GM18873 (cell line): ENCODE results near the gene GMFB.
"Not testable (repeated sequence)": the region's sequence is repeated elsewhere in the genome, so short reads cannot be mapped to it uniquely, and the experiment has no call there.

ENCODE experiments used
- ATAC-seq: cut with Tn5 transposase; IDR thresholded peaks from one replicate; pipeline ENCODE4 v1.9.1; 2021; ENCODE audit warnings: mild to moderate bottlenecking, moderate library complexity, moderate number of reproducible peaks; ENCODE audit not compliant: unreplicated experiment, low FRiP score

Gene GMFB

DNA sequence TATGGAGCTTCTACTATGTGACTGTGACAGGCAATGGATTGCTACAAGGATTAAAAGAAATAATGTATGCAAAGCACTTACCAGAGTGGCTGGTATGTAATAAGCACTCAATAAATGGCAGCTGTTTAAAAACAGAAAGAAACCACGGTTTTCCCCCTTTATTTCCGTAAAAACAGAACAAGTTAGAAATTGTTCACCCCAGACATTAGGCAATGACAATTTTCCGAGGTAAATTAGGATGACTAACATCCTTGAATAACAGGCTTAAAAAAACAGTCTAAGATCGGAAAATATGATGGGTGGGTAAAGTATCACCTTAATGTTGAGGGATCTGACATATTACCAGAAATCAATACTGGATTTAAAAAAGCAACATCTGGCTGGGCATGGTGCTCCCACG lies 26.7 kb downstream of the GMFB start:
- ATAC-seq = no peak

DNA sequence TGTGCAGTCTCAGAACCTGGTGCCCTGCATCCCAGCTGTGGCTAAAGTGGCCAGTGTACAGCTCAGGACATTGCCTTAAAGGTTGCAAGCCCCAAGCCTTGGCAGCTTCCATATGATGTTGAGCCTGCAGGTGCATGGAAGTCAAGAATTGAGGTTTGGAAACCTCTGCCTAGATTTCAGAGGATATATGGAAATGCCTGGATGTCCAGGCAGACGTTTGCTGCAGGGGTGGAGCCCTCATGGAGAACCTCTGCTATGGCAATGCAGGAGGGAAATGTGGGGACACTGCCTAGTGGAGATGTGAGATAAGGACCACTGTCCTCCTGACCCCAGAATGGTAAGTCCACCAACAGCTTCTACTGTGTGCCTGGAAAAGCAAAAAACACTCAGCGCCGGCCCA lies 29.7 kb downstream of the GMFB start:
- no peak for ATAC-seq

DNA sequence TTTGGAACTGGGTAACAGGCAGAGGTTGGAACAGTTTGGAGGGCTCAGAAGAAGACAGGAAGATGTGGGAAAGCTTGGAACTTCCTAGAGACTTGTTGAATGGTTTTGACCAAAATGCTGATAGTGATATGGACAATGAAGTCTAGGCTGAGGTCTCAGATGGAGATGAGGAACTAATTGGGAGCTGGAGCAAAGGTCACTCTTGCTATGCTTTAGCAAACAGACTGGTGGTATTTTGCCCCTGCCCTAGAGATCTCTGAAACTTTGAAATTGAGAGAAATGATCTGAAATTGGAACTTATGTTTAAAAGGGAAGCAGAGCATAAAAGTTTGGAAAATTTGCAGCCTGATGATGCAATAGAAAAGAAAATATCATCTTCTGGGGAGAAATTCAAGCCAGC lies 30.2 kb downstream of the GMFB start:
- ATAC-seq = not testable (repeated sequence)

DNA sequence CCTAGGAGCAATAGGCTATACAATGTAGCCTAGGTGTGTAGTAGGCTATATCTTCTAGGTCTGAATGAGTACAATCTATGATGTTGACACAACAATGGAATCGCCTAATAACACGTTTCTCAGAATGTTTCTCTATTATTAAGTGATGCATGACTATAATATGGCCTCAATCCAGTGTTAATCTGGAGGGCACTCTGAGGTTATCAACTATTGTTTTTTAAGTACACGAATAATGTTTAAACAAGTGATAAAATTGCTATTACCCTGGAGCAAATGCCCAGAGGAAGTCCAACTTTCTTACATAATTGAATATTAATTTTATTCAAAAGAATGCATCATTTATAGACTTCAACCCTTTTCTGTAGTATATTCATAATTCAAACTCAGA lies 31.2 kb downstream of the GMFB start:
- no peak for ATAC-seq

DNA sequence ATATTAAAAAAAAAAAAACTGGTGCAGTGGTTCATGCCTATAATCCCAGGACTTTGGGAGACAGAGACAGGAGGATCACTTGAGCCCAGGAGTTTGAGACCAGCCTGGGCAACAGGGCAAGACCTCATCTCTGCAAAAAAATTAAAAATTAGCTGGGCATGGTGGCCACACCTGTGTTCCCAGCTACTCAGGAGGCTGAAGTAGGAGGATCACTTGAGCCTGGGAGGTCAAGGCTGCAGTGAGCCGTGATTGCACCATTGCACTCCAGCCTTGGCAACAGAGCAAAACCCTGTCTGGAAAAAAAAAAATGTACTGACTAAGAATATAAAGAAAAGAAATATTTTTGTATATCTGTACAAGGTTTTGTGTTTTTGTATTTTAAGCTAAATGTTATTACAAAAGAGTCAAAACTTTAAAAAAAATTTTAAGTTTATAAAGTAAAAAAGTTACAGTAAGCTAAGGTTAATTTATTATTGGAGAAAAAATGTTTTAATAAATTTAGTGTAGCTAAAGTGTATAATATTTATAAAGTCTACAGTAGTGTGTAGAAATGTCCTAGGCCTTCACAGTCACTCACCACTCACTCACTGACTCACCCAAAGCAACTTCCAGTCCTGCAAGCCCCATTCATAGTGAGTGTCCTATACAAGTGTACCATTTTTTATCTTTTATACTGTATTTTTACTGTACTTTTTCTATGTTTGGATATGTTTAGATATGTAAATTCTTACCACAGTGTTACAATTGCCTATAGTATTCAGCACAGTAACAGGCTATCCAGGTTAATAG lies 31.8 kb downstream of the GMFB start:
- not testable (repeated sequence) for ATAC-seq

DNA sequence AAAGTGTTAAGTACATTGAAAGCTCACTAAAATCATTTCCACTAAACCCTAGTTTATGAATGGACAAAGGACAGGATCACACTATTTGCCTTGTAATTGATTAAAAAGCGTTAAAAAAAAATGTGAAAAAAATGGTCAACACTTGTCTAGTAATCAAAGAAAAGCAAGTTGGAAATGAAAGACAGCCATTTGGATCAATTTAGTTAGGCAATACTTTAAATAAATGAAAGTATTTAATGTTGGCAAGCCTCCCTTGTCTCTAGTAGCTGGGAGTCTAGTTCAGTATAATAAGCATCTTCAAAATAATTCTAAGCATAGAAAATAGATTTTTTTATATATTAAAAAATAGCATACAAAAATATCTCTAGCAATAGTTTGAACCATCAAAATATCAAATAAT lies 33.4 kb downstream of the GMFB start:
- no peak for ATAC-seq

DNA sequence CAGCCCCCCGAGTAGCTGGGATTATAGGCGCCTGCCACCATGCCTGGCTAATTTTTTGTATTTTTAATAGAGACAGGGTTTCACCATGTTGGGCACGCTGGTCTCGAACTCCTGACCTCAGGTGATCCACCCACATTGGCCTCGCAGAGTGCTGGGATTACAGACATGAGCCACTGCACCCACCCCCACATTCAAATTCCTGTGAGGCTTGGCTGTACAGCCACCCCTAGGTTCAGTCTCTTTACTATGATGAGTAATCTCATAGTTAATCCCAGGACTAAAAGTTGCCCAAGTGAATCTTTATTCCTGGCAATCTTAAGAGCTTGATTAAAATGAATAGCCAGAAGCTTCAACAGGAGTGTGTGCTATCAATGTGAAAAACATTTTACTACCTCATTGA lies 34.8 kb downstream of the GMFB start:
- ATAC-seq = not testable (repeated sequence)

DNA sequence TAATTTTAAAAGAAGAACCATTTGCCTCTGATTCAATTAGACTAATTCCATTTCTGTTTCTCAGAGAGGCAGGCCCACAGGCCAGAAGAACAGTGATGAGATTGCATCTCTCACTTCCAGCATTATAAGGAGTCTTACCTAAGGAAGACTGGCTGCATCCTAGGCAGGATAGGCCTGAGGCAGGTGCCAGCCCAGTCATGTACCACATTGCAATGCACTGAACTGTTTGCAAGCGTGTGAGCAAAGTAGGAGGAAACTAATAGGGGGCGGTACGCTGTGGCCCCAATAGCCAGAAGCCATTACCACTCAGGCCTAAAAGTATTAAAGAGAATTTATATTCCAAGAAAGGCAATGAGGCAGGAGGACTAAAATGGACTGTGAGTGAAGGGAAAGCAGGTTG lies 35.5 kb downstream of the GMFB start:
- no peak for ATAC-seq

DNA sequence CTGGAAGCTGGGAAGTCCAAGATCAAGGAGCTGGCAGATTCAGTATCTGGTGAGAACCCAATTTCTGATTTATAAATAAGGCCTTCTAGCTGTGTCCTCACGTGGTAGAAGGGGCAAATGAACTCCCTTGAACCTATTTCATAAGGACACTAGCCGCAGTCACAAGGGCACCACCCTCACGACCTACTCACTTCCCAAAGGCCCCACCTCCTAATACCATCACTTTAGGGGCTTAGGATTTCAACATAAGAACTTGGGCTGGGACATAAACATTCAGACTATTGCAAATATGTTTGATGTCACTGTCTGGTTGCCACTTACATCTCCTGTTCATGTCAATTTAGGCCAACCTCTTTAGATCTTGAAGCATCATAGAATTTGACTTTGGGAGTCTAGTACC lies 36.8 kb downstream of the GMFB start:
- ATAC-seq = no peak

DNA sequence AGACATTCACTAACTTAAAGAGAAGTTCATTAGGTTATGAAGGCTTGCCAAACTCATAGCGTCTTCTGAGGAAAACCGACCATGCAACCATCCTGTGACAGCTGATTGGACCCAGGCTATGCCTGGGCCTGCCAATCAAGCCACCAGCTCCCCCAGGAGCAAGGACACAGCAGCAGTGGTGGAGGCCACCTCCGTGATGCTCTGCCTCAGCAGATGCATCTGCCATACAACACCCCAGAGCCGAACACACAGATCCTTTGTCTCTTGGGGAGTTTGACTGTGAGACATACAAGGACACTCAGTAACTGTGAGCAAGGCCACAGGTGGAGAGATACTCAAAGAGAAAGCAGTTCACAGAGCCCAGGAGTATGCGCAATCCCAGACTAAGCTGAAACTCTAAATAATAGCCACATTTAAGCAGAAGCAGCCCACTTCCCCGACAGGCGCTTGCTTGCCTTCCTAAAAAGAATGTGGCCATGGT lies 37.6 kb downstream of the GMFB start:
- ATAC-seq = no peak

DNA sequence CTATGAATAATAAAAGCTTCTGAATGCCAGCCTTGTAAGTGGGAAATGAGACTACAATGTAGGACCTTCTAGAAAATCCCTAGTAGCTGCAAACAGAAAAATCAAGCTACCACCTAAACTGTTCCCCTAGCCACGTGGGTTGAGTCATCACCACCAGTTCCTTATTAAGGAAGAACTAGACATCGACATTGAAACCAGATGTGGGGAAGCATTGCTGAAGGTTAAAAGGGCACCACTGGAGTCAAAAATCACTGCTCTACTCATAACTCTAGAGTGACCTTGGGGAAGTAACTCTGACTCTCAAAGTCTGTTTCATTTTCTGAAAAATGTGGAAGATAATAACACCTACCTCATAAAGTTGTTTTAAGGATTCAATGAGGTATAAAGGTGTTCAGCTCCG lies 38.2 kb downstream of the GMFB start:
- ATAC-seq = peak; percentile 89

DNA sequence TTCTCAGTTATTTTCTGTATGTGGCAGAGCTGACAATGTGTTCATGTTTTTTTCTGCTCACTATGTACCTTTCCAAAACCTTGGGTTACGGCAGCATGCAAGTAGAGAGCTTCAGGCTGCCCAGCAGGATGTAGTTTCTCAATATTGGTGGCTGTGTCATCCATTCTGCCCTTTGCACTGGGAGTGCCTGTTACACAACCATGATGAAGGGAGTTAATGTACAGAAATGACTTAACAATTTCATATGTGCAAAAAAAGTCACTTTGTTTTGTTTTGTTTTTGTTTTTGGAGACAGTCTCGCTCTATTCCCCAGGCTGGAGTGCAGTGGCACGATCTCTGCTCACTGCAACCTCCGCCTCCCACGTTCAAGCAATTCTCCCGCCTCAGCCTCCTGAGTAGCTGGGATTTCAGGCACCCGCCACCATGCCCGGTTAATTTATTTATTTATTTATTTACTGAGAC lies 41.5 kb downstream of the GMFB start:
- no peak for ATAC-seq

DNA sequence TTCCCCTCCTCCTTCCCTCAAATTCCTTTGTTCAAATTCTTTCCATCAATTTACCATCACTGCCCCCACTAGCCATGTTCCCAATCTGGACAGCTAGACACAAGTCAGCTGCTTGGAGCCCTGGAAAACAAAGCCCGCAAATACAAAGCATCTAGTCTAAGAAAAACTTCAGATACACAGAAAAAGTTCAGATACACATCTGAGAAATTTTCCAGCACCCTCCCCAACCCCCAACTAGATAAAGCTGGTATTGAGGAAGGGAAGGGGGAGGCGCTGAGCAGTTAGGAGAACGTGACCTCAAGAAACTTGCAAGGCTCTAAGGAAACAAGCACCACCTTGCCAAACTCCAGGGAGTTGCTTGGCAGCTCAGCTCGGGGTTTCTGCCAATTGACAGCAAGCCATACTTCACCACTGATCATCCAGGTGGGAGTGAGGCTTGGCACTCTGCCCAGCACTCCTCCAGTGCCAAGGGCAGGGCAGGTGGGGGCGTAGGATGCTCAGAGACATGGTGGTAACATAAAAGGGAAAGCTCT lies 42.6 kb downstream of the GMFB start:
- no peak for ATAC-seq

DNA sequence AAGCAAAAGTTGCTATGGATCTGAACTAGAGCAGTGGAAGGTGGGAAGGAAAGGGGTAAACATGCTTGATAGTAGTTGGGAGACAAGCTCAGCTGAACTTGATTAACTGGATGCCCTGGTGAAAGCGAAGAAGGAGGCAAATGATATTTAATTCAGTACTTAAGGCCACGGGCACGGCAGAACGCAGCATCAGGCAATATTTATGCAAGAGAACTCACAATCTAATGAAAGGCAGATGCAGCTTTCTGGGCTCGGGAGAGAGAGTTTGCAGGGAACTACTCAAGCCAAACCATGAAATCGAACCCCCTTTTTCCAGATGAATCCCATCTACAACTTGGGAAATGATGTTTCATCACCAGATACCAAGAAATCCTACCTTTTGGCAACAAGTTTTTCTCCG lies 44.1 kb downstream of the GMFB start:
- no peak for ATAC-seq

DNA sequence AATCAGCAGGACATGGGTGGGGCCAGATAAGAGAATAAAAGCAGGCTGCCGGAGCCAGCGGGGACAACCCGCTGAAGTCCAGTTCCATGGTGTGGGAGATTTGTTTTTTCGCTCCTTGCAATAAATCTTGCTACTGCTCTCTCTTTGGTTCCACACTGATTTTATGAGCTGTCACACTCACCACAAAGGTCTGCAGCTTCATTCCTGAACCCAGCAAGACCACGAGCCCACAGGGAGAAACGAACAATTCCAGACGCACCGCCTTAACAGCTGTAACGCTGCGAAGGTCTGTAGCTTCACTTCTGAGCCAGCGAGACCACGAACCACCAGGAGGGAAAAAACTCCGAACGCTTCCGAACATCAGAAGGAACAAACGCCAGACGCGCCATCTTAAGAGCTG lies 44.8 kb downstream of the GMFB start:
- ATAC-seq = no peak

DNA sequence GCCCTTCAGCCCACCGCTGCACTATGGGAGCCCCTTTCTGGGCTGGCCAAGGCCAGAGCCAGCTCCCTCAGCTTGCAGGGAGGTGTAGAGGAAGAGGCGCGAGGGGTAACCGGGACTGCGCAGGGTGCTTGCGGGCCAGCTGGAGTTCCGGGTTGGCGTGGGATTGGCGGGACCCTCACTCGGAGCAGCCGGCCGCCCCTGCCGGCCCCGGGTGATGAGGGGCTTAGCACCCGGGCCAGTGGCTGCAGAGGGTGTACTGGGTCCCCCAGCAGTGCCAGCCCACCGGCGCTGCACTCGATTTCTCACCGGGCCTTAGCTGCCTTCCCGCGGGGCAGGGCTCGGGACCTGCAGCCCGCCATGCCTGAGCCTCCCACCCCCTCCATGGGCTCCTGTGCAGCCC lies 45.8 kb downstream of the GMFB start:
- ATAC-seq = not testable (repeated sequence)

DNA sequence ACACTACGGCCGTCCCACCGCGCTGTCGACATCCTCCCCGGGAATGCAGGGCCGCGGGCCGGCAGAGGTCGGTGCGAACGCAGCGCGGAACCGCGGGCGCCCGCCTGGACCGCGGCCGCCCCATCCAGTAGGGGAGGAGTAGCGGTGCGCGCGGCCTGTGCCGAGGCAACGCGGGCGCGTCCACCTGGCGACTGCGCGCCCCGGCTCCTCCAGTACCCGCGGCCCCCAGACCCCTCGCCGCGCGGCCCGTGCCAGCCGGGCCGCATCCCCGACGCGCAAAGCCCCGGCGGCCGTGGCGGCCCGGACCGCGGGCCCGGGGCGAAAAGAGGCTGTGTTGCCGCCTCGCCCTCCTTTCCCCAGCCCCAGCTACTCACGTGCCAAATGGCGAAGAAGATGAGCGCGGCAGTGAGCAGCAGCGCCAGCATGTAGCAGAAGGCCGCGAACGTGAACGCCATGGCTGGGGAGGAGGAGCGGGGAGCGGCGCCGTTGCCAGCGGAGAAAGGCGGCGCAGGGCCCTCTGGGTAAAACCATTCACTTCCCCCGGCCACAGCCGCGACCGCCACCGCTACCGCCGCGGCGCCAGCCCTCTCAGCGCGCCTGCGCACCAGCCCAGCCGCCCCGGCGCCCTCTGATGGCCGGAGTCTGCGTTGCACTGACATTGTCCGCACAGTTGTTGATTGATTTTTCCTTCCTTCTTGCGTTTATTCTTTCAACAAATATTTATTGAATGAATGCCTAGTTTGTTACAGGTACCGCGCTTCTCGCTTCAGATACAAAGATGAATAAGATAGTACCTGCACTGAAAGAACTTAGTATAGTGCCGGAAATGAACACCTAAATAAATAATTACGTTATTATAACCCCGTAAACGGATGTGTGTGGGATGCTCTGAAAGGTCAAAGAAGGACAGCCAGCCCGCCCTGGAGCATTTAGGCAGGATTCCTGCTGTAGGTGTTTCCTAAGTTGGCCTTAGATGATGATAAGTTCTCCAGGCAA lies 47.6 kb downstream of the GMFB start, which contains the start of gene CNIH1:
Gene CNIH1, minus strand, starts transcription at position 502 of the 996 bp plus-strand sequence. Its CDS starts 47 bp downstream, at position 455.
- ATAC-seq = peak; percentile 83

DNA sequence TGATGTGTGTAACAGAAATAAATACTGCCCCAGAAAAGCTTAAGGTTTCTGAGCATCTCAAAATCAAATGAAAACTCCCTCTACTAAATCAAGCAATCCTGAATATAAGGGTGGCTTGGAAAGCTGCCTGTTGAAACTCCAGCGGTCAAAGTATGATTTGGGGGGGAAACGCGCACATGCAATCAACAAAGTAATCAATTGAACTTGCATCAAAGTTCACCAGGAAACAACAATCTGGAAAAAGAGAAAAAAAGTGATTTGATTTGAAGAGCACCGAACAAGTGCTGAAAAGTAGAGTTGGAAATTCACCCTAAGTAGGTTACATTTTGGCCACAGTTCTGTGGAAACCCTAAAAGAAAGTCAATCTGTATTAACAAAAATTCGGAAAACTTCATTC lies 48.3 kb downstream of the GMFB start:
- no peak for ATAC-seq

DNA sequence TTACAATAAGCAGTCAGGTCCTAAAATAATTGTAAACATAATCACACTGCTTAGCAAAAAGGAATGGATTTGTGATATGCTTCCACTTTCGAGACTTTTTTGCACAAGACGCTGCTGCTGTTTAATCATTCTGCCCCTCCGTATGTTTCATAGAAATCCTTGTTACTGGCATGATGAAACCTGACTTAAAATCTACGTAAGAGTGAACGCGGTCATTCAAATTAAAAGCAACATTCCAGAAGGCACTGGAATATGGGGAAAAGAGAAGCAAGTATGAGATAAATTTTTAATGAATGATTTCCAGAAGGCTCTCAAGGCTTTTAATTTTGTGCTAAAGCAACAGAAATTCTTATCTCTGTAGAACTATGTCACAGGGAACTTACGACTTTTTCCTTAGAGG lies 48.7 kb downstream of the GMFB start:
- ATAC-seq = no peak

DNA sequence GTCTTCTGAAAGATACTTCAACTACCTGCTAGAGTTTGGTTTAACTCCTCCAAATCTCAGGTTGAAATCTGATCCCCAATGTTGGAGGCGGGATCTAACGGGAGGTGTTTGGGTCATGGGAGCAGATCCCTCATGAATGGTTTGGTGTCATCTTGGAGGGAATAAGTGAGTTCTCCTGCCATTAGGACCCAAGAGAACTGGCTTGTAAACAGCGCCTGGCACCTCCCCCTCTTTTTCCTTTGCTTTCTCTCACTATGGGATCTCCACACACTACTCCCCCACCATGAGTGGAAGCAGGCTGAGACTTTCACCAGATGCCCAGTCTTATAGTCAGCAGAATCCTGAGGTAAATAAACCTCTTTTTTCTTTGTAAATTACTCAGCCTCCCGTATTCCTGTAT lies 50.1 kb downstream of the GMFB start:
- ATAC-seq = no peak

DNA sequence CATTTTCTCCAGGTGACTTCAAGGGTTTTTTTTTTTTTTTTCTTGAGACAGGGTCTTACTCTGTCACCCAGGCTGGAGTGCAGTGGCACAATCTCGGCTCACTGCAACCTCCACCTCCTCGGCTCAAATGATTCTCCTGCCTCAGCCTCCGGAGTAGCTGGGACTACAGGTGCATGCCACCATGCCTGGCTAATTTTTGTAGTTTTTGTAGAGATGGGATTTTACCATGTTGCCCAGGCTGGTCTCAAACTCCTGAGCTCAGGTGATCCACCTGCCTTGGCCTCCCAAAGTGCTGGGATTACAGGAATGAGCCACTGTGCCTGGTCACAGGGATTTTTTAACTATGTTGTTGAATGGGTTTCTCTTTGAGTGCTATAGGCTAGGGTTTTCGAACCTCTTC lies 50.8 kb downstream of the GMFB start:
- not testable (repeated sequence) for ATAC-seq
